Stimulated activated CD8-positive, alpha-beta memory T cell treated with anti-CD3 and anti-CD28 coated beads, Interleukin-15, amount 100 ng/mL, for 4 hours (primary cell): ENCODE results near the gene PLEKHA6.

Experiments
- DNase-seq, 2 donors: peaks; one replicate each; pipeline ENCODE4 v3.0.0-alpha.2; 2020; ENCODE audit warnings: low read depth in 2 of 2

PLEKHA6 gene

DNA sequence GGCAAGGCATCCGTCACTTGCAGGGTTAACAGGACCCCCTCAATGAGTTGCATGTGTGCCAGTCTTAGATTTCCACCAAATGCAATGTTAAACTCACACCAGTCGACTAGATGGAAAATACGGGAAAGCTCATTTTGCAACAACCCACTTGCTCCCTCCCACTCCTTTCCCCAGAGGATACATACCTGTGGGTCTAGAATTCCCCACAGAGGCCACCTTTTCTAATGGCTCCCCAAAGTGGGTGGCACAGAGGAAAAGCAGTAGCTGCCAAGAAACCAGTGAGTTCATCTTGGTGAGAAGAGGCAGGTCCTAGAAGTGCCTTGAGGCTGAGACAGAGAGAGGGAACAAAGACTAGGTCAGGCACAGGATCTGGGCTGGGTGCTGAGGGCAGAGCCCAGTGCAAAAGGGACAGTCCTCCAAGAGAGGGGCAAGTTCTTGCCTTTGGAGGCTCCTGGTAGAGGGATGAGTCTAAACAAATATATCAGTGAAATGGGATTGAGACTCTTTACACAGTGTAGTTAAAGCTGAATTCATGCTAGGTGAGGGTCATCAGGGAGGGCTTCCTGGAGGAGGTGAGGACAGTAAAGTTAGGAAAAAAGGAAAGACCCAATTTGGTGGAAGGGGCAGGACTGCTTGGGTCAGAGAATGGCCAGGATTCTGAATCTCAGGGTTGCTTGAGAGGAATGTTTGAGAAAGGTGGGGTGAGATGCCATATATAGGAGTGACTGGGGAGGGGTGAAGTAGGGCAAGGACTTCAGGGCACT, 167.0 kb downstream of the PLEKHA6 start:
- DNase-seq: no peak

DNA sequence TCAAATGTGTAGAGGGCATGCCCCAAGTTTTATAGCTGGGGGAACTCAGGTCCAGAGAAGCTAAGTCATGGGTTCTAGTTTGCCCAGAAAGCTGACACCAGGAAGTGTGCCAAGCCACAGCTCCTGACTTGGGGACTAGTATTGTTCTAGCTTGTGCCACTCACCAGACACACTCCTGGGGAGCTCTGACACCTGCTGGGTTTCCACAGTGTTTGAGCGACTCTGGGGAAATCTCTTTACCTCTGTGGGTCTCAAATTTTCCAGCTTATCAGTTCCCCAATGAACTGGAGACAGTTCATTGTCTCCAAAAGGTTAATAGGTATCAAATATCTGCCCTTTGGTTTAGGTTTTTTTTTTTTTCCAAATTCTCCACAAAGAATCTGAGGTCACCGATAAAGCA, 167.7 kb downstream of the PLEKHA6 start:
- no peak for DNase-seq

DNA sequence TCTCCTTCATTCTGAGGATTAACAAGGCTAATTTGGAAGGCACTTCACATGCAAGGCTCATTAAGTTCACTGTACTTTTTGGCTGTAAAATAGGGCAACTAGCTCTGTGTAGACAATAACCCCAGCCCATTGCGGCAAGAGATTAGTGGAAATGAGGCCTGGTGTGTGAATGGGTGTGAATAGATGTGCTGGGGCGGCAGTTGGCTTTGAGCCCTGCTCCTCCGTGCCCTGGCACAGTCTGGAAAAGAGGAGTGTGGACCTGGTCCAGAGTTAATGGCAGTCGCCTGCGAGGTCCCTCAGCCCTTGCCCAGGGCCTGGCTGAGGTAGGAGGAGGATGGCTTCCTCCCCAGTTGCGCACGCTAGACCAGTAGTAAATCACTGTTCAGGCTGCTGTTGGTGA, 168.3 kb downstream of the PLEKHA6 start:
- DNase-seq: no peak

DNA sequence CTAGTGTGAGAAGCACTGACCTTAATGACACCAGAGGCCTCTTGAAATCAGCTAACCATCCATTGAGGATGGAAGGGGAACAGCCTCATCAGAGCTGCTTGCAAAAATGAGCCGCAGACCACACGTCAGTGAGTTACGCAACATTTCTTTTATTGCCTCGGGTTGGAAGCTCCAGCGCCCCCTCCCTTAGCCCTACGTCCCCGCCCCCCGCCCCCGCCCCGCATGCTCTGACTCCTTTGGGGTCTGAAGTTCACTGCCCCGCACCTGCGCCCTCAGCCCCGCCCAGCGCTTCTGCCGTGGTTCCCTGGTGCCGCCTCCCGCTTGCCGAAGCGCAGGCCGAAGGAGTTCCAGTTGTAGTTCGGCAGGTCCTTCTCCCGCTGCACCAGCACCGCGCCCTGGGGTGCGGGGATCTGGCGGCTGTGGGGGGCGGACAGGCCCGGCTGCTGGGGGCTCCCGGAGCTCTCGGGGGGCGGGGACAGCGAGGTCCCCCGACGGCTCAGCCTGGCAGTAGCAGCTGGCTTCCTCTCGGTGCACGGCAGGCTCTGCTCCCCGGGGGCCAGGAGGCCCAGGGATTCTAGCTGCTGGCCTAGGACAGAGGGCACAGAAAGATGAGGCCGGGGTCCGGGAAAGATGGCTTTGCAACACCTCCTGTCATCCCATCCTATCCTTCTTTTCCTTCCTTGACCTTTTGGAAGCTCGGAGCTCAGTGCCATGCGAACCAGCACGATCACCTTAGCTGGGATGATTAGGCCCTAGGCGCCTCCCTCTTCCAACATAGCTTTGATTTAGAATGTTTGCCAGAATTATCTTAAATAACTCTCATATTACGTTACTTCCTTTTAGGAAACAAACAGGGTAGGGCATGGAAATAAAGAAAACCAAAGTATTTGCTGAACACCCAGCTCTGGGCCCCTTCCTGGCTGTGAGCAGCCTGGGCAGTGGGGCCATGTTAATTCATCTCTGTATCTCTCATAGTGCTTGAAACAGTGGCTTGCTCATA, 169.2 kb downstream of the PLEKHA6 start:
- peak in 1 of 2 donors; percentile 11 for DNase-seq

DNA sequence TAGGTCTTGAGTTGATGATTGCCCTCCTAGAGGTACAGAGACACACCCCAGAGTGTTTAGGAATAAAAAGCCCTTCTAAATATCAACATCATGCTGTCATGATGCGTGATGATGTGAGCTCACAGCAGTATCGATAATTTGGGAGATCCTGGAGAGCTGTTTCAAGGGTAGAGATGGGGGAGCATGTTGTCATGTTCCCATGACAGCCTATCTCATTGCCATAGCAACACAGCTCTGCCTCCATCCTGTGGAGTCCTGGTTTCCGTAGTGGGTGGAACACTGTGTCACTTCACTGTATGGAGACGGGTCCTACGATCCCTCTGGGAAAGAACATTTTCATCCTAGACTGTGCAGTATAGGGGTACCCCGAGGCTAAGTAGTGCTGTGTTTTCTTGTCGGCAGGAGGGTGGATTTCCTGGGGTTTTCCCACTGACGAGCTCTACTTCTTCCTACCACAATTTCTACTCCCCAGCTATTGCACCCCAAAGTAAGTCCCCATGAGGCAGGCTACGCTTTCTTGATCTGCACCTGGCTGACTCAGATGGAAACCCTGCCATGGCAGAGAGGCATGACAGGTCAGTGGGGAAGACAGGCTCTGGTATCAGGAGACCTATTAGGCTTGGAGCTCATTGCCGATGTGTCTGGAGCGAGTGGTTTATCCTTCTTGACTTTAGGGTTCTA, 170.6 kb downstream of the PLEKHA6 start:
- no peak for DNase-seq

DNA sequence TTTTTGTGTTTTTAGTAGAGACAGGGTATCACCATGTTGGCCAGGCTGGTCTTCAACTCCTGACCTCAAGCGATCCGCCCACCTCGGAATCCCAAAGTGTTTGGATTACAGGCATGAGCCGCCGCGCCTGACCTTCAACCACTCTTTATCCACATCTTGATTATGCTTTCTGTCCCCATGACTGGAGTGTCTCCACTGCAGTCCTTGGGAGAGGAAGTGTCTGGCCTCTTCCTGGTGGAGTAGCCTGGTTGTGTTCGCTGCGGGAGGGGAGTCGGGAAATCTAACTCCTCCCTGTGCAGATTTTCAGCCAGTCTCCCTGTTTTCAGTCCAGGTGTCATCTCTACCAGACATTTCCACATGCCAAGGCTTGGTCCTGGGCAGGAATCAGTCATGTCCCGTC, 173.1 kb downstream of the PLEKHA6 start:
- DNase-seq: no peak

DNA sequence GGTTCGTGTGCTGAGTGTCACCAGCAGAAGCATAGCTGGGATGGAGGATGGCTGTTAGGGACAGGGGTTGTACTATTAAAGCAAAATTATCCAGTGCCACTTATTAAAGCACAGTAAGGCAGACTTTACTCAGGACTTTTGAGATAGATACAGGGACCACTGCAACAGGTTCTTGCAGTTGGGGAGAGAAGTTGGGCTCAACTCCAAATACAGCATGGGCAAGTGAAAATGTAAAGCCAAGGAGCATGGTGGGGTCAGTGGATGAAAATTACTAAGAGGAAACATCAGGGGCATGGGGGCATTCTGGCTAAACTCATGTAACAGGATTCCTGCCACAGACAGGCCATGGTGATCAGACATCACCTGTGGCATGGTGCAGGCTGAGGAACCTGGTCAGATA, 178.6 kb downstream of the PLEKHA6 start:
- no peak for DNase-seq

DNA sequence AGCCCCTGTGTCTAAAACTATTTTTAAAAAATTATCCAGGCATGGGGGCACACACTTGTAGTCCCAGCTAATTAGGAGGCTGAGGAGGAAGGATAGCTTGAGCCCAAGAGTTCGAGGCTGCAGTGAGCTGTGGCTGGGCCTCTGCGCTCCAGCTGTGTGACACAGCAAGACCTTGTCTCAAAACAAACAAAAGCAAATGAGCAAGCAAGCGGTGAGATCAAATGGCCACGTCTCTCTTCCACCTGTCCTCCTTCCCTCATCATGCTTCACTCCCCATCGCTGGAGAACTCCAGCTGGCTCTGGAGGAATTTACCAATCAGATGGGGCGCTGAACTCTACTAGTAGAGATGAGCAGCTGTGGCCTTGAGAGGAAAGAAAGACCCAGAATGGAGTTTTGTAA, 179.6 kb downstream of the PLEKHA6 start:
- DNase-seq: no peak

DNA sequence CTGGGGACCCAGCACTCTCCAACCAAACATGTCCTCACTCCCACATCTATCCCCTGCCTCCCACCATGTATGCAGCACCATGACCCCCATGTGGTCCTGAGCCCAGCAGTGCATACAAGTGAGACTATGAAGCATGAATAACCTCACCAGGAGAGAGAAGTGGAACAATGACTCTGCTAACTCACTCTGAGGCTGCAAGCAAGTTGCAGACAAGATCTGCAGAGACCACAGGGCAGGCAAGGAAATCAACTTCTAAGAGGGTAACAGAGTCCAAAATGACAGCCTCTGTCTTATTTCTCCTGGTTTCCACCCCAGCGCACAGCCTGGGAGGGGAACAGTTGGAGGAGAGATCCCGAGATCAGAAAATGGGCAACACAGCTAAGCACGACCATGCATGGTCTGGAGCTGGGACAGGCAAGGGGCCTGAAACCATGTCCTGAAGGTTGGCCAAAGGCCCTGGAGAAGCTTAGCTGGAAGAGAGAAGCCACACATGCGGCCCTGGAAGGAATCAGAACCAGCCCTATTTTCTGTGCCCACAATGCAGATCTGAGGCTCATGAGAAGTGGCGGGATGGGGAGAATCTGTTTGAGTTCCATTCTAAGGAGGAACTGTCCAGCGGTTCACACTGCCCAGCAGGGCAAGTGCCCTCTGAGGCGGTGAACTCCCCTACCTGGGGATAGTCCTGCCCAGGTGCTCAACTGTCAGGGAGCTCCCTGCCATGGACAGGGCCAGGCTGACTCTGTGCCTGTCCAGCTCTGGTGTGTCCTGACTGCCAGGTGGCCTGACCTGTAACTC, 181.0 kb downstream of the PLEKHA6 start:
- no peak for DNase-seq

DNA sequence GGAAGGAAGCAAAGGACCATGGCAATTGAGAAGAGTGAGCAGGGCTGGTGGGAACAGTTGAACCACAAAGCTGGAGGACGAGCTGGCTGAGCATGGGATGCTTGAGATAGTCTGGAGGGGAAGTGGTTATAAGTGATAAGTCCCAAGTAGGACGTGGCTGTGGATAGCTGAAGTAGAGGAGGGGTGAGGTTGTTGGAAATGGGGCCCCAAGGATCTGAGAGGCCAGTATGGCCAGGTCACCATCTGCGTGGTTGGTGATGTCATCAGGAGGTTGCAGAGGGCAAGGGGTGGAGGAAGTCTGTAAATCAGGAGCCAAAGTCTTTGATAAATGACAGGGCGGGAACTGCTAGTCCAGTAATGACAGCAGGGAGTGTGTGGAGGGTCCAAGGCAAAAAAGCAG, 182.6 kb downstream of the PLEKHA6 start:
- DNase-seq: no peak

DNA sequence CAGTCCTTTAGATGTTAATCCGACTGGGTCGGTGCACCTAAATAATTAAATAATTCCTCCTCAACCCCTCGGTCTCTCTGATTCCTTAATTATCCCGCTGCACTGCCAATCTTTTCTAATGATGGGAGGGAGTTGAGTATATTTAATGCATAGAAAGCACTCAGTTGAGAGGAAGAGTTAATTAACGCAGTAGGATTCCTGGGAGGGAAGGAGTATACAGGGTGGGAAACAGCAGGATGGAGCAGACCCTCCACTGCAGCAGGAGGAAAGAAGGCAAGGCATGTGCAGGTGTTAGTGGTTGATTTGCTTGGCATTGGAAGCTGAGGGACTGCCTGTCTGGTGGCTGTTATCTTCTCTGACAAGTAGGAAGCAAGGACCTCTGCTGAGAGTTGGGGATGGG, 183.7 kb downstream of the PLEKHA6 start:
- DNase-seq: no peak

DNA sequence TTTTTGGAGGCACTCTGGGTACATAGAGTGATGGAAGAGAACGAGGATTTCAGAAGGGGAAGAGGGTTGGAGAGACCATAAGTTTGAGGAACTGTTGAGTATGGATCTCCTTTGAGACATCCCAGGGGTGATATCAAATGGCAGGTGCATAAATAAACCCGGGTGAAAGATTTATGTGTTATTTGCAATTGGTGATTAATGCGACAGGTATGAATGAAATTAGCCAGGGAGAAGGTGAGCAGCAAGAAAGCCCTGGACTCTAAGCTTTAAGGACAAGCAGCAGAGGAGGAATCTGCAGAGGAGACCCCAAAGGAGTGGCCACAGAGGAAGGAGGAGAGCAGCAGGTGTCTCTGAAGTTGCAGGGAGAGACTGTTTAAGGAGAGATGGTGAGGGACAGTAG, 184.8 kb downstream of the PLEKHA6 start:
- DNase-seq: no peak

DNA sequence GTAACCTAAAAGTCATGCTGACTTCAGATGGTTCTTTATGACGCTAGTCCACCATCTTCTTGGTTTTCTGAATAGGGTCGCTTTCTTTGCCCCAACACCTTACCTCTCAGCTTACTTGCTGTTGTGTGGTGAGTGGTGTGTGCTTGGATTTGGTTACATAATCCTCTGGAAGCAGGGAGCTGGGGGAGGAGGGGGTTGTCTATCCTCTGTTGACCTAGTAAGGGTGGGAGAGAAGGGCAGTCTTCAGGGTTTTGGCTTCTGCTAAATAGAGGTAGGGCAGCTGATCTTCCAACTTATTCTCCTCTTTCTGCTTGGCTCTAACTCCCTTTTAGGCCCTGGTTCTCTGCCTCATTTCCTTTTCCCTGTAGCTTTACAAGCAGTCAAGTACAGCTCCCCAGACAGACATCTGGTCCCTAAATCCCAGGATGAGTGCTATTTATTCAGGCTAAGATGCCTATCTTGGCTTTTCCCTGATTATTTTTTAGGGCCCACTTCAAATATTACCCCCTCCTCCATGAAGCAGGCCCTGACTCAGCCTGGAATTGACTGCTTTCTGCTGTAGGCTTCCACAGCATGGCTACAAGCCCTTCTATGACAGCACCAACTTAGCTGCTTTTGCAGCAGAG, 187.2 kb downstream of the PLEKHA6 start:
- DNase-seq: no peak

DNA sequence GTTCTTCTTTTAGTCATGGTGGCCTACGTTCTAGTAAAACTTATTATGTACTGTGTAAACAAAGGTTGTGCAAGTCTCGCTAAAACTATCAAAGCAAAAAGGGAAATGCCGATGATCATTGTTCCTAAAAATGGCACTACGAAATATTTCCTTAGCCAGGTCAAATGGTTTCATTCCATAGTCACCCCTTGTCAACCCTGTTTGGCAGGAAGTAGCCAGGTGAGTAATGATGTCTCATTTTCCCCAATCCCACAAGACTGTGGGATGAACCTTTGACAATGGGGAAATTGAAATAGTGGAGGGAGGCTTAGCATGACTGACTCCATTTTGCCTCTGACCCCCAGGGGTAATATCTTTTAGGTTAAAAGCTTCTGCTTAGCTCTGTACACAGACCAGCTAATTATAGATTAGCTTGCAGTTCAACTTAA, 188.0 kb downstream of the PLEKHA6 start:
- DNase-seq: no peak

DNA sequence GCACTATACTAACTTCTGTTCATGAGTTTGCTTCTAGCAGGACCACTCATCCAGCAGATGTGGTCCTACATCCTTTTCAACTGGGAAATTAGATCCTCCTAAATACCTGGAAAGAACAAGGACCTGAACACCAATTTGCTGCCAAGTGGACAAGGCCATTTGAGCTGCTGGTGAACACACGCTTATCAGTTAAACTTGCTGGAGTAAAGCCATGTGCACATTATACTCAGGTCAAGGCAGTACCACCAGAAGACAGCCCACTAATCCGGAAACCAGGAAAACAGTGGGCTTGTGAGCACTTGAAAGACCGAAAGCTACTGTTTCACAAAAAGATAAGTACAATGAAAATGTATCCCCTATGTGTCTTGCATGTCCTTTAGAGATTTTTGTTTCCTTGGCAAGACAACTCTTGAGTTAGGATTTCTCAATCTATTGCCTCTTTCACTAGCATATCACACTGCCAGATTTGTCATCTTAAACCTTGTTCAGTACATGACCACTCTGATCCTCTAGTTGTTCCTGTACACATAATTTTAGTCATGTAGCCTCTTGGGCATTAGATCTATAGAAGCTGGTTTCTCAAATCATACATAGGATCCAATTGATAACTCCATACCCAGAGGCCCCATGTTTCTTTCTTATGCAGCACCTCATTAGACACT, 189.1 kb downstream of the PLEKHA6 start:
- DNase-seq: no peak

DNA sequence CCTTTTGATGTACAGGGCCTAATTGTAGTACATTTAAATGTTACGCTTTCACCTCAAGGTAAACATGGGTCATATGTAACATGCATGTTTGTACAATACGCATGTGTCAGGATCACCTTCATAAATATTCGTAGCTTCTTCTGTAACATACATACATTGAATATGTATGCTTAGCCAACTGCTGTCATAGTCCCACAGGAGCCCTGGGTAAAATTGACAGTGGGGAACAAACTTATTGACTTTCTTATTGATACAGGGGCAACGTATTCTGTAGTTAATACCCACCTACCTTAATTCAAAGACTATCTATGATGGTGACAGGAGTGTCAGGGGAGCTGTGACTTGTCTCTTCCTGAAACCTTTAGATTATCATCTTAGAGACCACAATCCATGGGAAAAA, 189.9 kb downstream of the PLEKHA6 start:
- DNase-seq: no peak
